DMS153 treated with DMSO at 0.1 percent for 48 hours (cell line): ENCODE data around the gene ASB13.
"Not testable (repeated sequence)": the region's sequence is repeated elsewhere in the genome, so short reads cannot be mapped to it uniquely, and the experiment has no call there.

Source experiments
- DNase-seq: peaks from one replicate; lab custom pipeline; 2025; ENCODE audit not compliant: unreplicated experiment; lab: John Stamatoyannopoulos, UW

ASB13 gene

GRCh38 chr10:5625992-5626777 lies 40.2 kb downstream of the ASB13 start:
- DNase-seq, result no peak

GRCh38 chr10:5624701-5625100 lies 41.7 kb downstream of the ASB13 start:
- DNase-seq, result no peak

- peak; percentile 18 for DNase-seq
Measured at GRCh38 chr10:5623081-5623748, 43.2 kb downstream of the ASB13 start.

DNA sequence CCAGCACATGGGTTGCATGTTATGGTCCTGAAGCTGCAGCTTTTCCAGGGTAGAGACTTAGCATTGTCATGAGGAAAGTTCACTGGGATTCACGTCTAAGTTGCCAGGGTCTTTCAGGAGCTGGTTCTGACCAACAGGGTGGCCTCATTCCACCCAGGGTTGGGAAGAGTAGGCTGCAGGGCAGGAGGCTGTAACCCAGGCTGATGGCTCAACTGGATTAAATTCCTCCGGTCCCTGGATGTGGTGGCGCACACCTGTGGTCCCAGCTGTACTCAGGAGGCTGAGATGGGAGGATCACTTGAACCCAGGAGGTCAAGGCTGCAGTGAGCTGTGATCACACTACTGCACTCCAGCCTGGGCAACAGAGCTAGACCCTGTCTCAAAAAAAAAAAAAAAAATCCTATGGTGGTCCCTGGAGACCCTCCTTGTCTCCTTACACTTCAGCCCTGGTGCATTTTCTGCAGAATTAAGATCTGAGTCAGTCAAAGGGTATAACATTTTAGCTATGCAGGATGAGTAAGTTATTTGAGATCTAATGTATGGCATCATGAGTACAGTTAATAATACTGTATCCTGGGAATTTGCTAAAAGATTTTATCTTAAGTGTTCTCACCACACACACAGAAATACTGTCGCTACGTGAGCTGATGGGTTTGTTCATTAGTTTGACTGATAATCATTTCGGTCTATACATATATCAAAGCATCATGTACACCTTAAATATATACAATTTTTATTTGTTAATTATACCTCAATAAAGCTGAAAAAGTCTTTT lies 44.0 kb downstream of the ASB13 start:
- no peak for DNase-seq

GRCh38 chr10:5621371-5621770 lies 45.0 kb downstream of the ASB13 start:
- not testable (repeated sequence) for DNase-seq

DNA sequence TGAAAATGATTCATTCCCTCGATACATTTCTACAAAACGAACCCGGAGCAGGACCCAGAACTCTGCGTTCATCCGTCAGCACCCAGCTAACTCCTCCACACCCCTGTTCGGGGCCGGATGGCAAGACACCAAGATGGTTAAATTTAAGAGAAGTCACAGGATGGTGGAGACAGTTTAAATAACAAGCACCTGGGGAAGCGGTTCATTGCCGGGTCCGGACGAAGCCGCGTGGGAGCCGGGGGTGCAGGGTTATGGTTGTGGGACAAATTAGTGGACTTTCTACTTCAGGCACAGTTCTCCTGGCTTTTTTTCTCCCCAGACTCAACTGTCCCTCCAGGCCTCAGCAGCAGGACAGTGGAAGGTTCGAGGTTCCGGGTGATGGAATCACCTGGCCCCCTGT lies 45.4 kb downstream of the ASB13 start:
- no peak for DNase-seq

DNA sequence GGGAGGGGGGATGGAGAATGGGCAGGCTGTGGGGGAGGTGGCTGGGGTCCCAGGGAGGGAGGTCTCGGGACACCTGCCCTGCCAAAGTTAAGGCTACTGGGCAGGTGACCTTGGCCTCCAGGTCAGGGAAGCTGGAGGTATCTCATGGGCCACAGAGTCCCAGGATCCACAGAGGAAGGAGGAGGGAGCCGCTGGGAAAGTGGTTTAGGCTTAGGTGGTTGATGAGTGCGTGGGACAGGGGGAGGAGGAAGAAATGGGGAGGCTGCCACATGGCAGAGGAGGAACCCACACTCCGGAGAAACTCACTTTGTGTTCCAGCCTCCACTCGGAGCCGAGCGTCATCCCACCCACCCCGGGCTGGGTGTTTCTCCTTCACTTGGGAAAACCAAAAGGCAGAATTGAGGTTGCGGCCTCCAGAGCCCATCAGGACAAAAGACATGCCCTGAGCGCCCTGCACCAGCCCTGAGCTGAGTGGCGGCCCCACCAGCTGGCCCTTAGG lies 46.1 kb downstream of the ASB13 start:
- DNase-seq, result no peak

DNA sequence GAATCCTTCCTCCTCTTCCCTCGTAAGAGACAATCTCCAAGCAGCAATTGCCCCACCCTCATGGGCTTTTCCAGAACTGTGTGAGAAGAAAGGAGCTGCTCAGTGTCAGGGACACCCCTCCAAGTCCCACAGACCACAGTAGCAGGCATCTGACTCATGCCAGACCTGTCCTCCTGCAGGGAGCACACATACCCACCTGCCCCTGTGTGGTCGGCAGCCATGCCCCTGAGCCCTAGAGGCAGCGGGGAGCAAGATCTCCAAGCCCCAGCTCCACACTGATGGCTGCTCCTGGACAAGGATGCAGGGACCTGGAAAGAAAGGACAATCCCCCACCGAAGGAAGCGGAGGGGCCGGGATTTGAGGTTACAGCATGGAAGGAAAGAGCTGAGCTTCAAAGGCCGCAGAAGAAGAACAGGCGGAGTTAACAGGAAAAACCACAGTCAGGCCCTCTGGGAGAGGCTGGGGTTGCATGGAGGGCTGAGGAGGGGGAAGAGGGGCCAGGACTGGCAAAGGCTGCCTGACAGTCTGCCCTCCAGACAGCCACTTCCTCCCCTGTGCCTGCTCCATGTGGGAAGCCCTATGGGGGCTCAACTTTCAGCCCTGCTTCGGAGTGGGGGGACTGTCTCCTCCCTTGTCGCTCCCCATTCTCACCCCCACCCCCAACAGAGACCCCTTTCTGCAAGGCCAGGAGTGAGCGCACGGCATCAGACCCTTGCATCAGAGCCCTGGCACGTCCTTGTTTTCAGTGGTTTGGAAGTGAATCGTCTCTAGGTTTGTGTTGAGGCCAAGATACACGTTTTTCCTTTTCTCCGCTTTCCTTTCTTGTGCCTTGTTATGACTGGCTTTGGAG lies 46.8 kb downstream of the ASB13 start:
- no peak for DNase-seq

DNA sequence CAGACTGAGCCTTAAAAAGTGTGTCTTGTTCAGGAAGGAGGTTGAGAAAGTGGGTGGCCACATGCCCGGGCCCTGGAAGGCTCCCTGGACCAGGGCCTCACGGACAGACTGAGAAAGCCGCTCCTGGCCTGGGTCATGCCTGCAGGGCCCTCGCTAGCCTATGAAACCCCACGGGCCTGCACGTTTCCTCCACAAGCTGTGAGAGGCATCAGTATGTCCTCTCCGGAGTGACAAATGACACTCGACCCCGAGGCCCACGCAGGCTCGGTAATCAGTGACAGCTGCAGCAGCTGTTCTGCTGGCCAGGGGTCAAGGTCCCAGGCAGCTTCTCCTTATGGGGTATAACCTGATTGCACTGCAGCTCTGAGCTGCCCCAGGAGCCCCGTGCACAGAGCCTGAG lies 47.6 kb downstream of the ASB13 start:
- no peak for DNase-seq

DNA sequence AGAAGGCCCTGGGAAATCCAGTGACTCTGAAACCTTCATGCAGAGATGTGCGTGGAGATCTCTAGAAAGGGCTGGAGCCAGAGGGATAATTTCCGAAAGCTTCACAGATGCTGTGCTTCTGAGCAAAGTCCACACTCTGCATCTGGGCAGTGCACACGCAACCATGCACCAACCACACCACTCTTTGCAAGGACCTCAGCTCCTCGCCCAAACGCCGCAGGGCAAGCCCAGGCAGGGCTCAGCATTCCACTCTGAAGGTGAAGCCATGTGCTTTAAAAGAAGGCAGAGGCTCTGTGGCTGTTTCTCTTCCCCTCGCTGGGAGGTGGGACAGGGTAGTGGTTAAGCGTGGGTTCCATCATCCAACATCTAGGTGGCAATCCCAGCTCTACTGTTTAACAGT lies 48.4 kb downstream of the ASB13 start:
- no peak for DNase-seq

- no peak for DNase-seq
Measured at GRCh38 chr10:5617521-5617920, 48.9 kb downstream of the ASB13 start.

DNA sequence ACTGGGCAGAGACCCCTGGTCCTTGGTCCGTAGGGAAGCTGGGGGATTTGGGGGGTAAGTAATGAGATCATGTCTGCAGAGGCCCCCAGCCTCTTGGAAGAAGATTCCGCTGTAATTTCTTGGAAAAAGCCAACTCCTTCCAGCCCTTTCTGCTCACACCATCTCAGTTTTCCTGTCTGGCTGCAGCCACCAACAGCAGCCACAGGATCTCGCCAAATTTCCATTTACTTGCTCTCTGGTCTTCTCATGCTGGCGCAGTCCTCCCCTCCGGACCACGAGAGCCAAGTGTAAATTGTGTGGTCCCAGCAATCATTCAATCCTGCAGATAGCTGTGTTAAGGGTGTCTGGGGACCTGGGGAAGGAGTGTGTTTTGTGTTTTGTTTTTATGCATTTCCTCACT lies 49.6 kb downstream of the ASB13 start:
- no peak for DNase-seq

DNA sequence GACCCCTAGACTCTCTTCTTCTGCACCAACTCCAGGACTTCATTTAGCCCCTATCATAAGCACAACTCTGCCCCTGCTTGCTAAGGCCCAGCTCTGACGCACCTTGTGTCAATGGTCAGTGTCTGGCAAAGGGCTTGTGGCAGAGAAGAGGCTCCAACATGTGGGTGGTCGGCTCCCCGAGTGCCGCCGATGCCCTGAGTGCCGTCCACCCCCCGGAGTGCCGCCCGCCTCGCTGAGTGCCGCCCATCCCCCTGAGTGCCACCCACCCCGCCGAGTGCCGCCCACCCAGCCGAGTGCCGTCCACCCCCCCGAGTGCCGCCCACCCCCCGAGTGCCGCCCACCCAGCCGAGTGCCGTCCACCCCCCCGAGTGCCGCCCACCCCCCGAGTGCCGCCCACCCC lies 50.3 kb downstream of the ASB13 start:
- no peak for DNase-seq

DNA sequence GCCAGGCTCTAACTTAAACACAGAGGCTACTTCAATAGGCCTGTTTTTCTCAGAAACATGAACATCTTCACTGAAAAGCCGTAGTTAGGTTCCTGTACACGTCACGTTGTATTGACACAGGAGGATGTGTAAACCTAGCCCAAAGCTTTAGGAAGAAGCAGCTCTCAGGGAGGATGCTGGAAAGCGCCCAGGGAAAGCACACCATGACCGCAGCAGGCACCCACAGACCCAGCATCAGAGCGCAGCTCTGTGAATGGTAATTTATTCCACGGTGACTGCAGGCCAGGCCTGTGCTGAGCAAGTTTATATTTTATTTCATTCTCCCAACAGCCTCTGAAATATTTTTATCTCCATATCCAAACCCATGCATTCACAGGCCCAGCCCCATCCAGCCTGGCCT lies 51.1 kb downstream of the ASB13 start:
- DNase-seq, result no peak

GRCh38 chr10:5614155-5614721 lies 52.2 kb downstream of the ASB13 start:
- no peak for DNase-seq

DNA sequence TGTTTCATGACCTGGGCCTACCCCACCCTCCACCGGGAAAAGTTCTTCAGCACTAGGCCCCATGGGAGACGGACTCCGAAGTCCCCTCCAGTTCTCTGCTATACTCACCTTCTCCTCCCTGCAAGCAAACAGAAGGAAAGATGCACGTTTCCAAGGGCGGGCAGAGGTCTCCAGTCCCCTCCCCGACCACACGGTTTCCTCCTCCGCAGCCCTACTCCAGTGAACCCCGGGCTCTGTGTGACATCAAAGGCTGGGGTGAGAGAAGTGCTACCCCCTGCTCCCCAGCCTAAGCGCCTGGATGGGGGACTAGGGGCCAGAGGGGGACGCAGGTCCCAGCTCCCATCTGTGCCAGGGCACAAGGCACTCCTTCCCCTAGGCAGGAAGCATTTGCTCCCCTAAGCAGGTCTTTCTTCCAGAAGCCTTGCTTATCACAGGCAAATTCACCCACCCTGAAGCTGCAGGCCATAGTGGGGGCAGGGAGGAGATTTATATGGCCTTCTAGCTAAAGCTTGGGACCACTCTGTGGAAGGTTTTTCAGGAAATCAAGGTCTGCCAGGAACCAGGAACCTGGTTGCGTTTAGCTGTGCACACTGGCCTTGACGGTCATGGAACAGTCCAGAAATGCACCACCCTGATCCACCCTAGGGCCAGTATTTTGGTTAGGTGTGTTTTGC lies 52.8 kb downstream of the ASB13 start:
- DNase-seq, result no peak

- DNase-seq, result no peak
Measured at GRCh38 chr10:5611899-5612680, 54.3 kb downstream of the ASB13 start.

DNA sequence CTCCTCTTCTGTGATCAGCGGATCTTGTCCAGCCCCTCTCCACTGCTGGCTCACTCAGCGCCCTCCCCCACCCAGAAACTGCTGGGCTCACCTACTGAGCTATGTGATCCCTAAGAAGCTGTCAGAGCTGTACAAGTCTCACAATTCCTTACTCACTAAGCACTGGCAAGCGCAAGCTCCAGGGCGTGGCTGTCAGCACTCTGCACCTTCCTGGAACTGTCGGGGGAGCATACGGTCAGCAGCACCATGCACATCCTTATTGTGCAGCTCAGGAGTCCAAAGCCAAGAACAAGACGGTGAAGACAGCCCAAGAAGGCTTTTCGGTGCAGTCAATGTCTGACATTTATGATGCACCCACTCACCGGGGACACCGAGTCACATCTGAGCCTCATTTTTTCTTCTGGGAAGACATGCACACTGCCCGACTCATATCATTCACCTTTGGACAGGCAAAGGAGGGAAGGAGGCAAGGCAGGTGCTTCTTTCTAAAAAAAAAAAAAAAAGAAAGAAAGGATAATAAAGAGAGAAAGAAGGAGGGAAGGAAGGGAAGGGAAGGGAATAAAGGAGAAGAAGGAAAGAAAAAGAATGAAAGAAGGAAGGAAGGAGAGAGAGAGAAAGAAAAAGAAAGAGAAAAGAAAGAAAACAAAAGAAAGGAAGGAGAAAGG lies 56.3 kb downstream of the ASB13 start:
- no peak for DNase-seq
